Stomach smooth muscle (tissue), 2 donors: ENCODE results near the gene PRKG1.
"Not testable (repeated sequence)": the region's sequence is repeated elsewhere in the genome, so short reads cannot be mapped to it uniquely, and the experiment has no call there.

Experiments used
- H3K27ac ChIP-seq: one replicate; pipeline ENCODE4 v1.7.0; 2013; ENCODE audit warnings: mild to moderate bottlenecking, low read length, inconsistent platforms
- H3K27me3 ChIP-seq, 2 donors: one replicate each; pipeline ENCODE4 v1.7.0; 2013; ENCODE audit warnings: low read length in 2 of 2; ENCODE audit not compliant: insufficient read depth in 2 of 2, control insufficient read depth in 1 of 2
- H3K36me3 ChIP-seq, 2 donors: one replicate each; pipeline ENCODE4 v1.7.0; 2013; ENCODE audit warnings: low read length in 2 of 2; ENCODE audit not compliant: control insufficient read depth in 2 of 2, insufficient read depth in 2 of 2
- H3K4me1 ChIP-seq: one replicate; pipeline ENCODE4 v1.7.0; 2013; ENCODE audit warnings: low read length; ENCODE audit not compliant: control insufficient read depth, insufficient read depth
- H3K4me3 ChIP-seq, 2 donors: one replicate each; pipeline ENCODE4 v1.7.0; 2013; ENCODE audit warnings: low read length in 2 of 2
- H3K9ac ChIP-seq, 2 donors: one replicate each; pipeline ENCODE4 v1.7.0; 2013; ENCODE audit warnings: low read length in 2 of 2, mild to moderate bottlenecking in 1 of 2
- H3K9me3 ChIP-seq, 2 donors: one replicate each; pipeline ENCODE4 v1.7.0; 2013; ENCODE audit warnings: low read length in 2 of 2; ENCODE audit not compliant: control insufficient read depth in 2 of 2
- donor health status: healthy.
- donor health status: Pancreatic carcinoma.

PRKG1 gene

GRCh38 chr10:52032681-52033629 is 958.7 kb downstream of the PRKG1 start:
- H3K27me3 ChIP-seq: no peaks in the 10 kb centered on the region
- H3K9me3 ChIP-seq: no peaks in the 10 kb centered on the region
- H3K9ac ChIP-seq: no peak overlapping the region
- H3K4me3 ChIP-seq: no peak overlapping the region
- no peaks in the 10 kb centered on the region for H3K4me1 ChIP-seq
- no peak overlapping the region for H3K27ac ChIP-seq
- no peaks in the 10 kb centered on the region for H3K36me3 ChIP-seq

GRCh38 chr10:52039002-52039793 is 964.9 kb downstream of the PRKG1 start:
- H3K4me1 ChIP-seq, H3K9ac ChIP-seq, H3K4me3 ChIP-seq, H3K9me3 ChIP-seq, H3K36me3 ChIP-seq, H3K27me3 ChIP-seq, H3K27ac ChIP-seq: not testable (repeated sequence)

- H3K4me1 ChIP-seq: no peaks in the 10 kb centered on the region
- no peak overlapping the region for H3K9ac ChIP-seq
- H3K27me3 ChIP-seq: no peaks in the 10 kb centered on the region
- H3K27ac ChIP-seq: no peak overlapping the region
- no peak overlapping the region for H3K4me3 ChIP-seq
- H3K36me3 ChIP-seq: no peaks in the 10 kb centered on the region
- H3K9me3 ChIP-seq: no peaks in the 10 kb centered on the region
Observed at GRCh38 chr10:52040486-52040885, 966.2 kb downstream of the PRKG1 start.

GRCh38 chr10:52043811-52044210 is 969.5 kb downstream of the PRKG1 start:
- Histone ChIP-seq H3K27me3 (no peaks in the 10 kb centered on the region), H3K27ac (no peak overlapping the region), H3K9me3 (no peaks in the 10 kb centered on the region), H3K4me3 (no peak overlapping the region), H3K4me1 (no peaks in the 10 kb centered on the region), H3K36me3 (no peaks in the 10 kb centered on the region), H3K9ac (no peak overlapping the region)

GRCh38 chr10:52048051-52048450 is 973.8 kb downstream of the PRKG1 start:
- Histone ChIP-seq H3K4me1 (no peaks in the 10 kb centered on the region), H3K36me3 (no peaks in the 10 kb centered on the region)

GRCh38 chr10:52050429-52051047 is 976.3 kb downstream of the PRKG1 start:
- Histone ChIP-seq H3K4me1 (no peaks in the 10 kb centered on the region), H3K9ac (no peak overlapping the region), H3K27me3 (no peaks in the 10 kb centered on the region), H3K9me3 (no peaks in the 10 kb centered on the region), H3K27ac (no peak overlapping the region), H3K36me3 (no peaks in the 10 kb centered on the region), H3K4me3 (no peak overlapping the region)

More at GRCh38 chr10:52048051-52048450, 973.8 kb downstream of the PRKG1 start:
- Histone ChIP-seq H3K9ac (no peak overlapping the region), H3K4me3 (no peak overlapping the region), H3K27me3 (no peaks in the 10 kb centered on the region), H3K27ac (no peak overlapping the region), H3K9me3 (no peaks in the 10 kb centered on the region)

GRCh38 chr10:52053497-52053896 is 979.2 kb downstream of the PRKG1 start:
- Histone ChIP-seq H3K9ac (no peak overlapping the region), H3K36me3 (no peaks in the 10 kb centered on the region), H3K9me3 (no peaks in the 10 kb centered on the region), H3K27me3 (no peaks in the 10 kb centered on the region), H3K4me3 (no peak overlapping the region), H3K4me1 (no peaks in the 10 kb centered on the region), H3K27ac (no peak overlapping the region)

GRCh38 chr10:52056291-52056690 is 982.0 kb downstream of the PRKG1 start:
- Histone ChIP-seq H3K27me3 (no peaks in the 10 kb centered on the region), H3K9ac (no peak overlapping the region), H3K27ac (no peak overlapping the region), H3K4me3 (no peak overlapping the region), H3K9me3 (no peaks in the 10 kb centered on the region), H3K4me1 (no peaks in the 10 kb centered on the region), H3K36me3 (no peaks in the 10 kb centered on the region)

GRCh38 chr10:52059089-52059488 is 984.8 kb downstream of the PRKG1 start:
- Histone ChIP-seq H3K36me3 (peaks cover 0 to 2% of the 10 kb centered on the region in 2 donors), H3K9me3 (no peaks in the 10 kb centered on the region), H3K4me3 (no peak overlapping the region), H3K9ac (no peak overlapping the region), H3K27me3 (no peaks in the 10 kb centered on the region), H3K27ac (no peak overlapping the region), H3K4me1 (no peaks in the 10 kb centered on the region)

GRCh38 chr10:52063159-52063558 is 988.9 kb downstream of the PRKG1 start:
- Histone ChIP-seq H3K9ac (no peak overlapping the region), H3K27ac (no peak overlapping the region), H3K9me3 (no peaks in the 10 kb centered on the region), H3K4me3 (no peak overlapping the region), H3K4me1 (no peaks in the 10 kb centered on the region), H3K36me3 (peaks cover 0 to 2% of the 10 kb centered on the region in 2 donors), H3K27me3 (no peaks in the 10 kb centered on the region)
